HG03571 (cell line): ENCODE measurements around the gene MTHFD1L.

ENCODE experiments used
- ATAC-seq: cut with Tn5 transposase; IDR thresholded peaks from one replicate; pipeline ENCODE4 v1.9.1; 2021; ENCODE audit not compliant: unreplicated experiment

MTHFD1L gene

DNA sequence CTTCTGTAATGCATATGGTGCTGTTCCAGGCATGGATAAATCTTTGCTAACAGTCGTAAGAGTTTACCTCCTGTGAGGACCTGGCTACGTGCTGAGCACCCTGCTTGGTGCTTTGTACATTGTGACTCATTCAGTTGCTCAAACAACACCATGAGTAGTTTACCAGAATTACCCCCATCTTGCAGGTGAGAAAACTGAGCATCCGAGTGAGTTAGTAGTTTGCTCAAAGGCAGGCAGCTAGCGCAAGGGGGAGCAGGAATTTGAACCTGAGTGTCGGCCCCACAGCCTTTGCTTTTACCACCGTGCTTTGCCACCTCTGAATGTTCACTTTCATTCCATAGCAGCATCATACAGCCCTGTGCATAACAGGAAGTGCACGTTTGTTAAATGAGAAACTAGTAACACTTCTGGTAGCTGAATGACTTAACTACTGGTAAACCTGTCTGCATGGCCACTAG lies 121.9 kb downstream of the MTHFD1L start:
- ATAC-seq, result no peak

DNA sequence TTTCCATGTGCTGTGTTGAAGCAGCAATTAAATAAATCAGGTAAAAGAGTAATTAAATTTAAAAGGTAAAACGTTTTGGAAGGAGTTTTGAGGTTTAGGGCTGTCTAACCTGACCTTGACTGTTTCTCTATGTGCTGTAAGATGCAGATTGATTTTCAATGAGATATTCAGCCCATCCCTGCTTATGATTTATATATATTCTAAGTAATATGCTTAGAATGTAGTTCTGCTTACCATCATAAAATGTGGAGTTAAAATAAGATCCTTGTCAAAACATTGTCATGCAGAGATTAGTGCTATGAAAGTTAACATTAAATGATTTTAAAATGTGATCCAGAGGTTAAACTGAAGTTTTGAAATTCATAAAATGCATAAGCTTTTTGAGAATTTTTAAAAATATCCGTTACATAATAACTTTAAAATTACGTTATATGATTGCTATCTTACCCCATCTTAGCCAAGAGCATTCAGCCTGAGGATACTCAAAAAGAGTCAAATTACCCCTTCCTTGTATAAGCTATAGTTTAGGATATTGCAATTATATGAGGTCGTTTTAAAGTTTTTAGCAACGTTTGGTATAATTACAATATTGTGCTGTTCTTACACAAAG lies 122.5 kb downstream of the MTHFD1L start:
- ATAC-seq, result no peak

DNA sequence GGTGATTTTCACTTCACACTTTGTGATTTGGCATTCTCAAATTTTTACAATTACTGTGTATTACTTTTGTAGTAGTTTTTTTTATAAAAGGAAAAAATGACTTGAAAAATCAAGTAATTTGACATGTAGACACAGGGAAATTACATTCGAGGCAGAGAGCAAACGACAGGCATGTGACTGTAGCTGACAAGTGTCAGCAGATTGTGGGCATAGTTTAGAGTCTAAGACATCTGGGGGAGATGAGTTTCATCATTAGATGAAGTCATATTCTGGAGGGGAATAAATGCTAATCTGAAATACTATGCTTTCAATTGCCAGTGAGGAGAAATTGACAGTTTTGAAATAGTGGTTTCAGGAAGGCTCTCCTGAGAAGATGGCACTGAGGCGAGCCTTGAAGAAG lies 126.0 kb downstream of the MTHFD1L start:
- ATAC-seq, result no peak

DNA sequence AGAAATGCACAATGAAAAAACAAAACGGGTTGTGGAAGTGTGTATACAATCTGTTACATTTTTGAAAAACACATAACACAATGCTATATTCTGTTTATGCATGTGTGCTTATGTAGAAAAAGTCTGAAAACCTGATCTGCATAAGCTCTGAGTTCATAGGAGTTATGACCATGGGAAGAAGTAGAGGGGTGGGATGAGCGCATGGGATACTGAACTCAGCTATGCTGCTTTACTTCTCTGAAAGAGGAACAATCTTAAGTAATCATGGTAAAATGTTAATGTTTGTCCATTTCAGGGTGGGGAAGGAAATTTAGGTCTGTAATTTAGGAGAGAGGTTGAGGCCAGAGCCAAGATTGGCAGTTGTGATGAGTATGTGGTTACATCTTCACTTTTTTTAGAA lies 126.8 kb downstream of the MTHFD1L start:
- ATAC-seq, result no peak

DNA sequence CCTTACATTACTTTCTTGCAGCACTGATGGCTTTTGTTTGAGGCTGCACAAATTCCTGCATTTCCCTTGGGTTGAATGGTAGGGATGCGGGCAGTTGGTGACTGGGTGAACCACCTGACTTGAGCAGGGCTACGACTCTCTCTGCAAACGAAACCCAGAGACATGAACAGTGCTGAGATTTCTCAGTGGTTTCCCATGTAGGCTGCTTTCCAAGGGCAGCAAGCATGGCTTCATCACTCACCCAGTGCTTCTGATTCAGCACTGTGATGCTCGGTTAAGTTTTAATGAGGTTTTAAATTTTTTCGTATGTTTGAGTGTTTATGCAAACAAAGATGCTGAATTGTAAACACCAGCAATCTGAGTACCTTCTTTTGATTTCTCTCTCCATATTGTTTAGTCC lies 127.2 kb downstream of the MTHFD1L start:
- no peak for ATAC-seq

DNA sequence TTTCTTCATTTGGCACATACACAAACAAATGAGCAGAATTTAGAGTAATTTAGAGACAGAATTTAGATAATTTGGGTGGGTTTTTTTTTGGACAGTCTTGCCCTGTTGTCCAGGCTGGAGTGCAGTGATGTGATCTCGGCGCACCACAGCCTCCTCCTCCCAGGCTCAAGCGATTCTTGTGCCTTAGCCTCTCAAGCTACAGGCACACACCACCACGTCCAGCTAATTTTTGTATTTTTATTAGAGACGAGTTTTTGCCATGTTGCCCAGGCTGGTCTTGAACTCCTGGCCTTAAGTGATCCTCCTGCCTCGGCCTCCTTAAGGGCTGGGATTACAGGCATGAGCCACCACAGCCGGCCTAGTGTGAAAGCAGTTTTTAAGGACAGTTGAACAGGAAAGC lies 127.8 kb downstream of the MTHFD1L start:
- no peak for ATAC-seq

DNA sequence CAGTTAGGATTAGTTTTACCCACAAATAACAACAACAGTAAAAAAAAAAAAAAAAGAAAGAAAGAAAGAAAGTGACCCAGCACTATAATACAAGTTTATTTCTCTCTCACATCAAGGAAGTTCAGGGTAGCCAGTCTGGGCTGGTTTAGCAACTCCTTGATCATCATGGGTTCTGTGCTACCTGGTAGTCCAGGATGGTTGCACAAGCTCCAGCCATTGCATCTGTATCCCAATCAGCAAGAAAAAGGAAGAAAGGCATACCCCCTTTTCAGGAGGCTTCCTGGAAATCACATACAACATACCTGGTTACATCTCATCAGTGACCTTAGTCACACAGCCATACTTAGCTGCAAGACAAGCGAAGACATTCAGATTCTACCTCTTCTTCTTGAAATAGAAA lies 128.5 kb downstream of the MTHFD1L start:
- ATAC-seq, result no peak

DNA sequence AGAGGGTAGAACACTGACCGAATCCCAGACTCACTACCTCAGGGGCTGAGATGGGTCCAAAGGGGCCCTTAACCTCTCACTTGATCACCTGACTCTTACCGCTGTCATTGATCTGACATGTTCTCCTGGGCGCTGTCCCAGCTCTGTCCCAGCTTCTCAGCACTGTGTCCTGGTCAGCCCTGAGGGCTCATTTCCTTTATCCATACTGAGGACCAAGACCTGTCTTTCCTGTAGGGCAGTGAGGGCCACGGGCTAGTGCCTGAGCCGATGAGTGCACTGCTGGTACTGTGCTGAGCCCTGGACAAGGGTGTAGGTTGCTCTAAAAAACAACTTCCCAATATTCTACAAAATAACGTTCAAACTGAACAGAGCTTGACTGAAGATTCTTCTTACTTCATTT lies 131.5 kb downstream of the MTHFD1L start:
- no peak for ATAC-seq

DNA sequence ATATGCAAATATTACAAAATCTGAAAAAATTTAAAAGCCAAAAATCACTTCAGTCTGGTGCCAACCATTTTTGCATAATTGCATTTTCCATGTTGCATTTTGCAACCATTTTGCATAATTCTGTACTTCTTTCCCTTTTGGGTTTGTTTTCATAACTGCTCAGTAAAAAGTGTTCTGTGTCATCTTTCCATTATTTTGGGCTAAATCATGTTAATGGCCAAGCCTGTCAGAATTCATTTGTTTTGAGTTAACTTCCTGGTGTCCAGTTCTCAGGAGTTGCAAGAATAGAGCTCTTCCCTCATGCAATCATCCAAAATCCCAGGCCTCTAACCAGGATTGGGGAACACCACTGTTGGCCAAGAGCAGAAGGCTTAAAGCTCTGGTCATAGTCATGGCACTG lies 133.6 kb downstream of the MTHFD1L start:
- no peak for ATAC-seq

DNA sequence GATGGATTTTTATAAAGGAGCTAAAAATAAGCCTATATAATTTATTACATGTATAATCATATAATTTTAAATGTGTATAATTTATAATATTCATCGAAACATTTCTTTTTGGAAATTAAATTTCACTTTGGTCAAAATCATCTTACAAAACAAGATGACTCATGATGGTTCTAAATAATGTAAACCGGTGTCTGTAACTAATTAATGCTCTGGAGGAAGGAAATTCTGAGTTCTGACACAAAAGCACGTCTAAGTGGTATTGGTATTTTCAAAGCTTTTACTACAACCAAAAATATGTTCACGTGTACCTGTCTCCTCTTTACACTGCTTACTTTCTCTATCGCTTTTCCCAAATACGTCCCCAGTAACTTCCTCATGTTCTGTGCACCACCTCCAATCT lies 134.1 kb downstream of the MTHFD1L start:
- ATAC-seq, result no peak

DNA sequence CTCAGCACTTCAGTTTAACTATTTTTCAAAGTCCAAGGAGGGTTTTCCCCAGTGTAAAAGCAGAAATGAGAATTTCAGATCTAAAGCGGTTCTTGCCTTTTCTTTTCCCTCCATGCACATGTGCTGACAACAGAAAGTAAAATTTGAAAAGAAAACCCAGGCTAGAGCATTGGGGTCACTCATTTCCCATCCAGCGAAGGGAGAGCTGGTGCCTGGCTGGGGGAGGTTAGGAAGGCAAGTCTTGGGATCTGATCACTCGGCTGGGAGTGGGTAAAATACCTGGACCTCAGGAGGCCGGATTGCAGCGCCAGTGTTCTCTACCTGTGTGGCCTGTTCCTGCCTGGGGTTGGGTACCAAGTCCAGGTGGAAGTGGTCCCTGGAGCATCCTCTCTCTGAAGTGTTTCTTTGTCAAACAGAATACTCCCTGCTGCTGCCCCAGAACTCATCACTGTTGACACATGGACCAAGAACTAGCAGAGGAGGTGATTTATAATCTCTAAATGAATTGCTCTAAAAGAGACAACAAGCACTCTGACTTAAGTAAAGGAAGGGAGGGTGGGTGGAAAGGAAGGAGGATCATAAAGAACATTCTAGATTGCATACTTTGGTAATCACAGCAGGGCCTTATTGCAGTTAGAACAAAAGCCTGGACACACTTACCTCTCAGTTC lies 136.0 kb downstream of the MTHFD1L start:
- peak; percentile 58 for ATAC-seq

DNA sequence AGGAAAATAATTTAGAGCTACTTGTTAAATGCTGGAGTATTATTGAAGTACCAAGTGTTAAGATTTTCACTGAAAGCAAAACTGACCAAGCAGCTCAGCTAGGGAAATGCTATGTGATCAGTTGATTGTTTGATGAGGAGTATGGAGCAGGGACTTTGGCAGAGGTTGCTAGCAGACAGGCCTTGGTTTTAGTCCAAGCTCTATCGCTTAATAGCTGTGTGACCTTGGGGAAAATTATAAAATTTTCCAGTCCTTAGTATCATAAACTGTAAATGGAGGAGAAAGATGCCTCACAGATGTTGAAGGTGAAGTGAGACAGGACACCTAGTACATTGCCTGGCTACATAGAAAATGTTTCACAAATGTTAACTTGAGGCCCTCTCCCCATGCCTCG lies 136.6 kb downstream of the MTHFD1L start:
- ATAC-seq, result no peak

DNA sequence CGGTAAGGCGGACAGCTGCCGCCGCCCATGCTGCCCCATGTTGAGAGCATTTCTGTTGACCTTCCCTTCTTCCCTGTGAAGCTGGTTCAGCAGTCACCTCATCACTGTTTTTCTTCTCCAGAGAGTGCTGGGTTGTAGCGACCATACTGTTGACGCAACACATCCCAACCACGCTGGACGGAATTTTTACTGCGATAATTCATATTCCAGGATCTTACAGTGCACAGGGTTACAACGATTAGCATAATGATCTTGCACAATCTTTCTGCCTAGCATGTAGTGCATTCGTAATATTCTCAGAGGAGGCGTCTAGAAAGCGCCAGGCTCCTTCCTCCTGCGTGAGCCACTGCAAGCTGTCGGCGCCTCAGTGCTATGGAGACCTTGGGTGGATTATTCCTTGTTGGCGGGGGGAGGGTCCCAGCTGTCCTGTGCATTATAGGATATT lies 137.0 kb downstream of the MTHFD1L start:
- no peak for ATAC-seq

DNA sequence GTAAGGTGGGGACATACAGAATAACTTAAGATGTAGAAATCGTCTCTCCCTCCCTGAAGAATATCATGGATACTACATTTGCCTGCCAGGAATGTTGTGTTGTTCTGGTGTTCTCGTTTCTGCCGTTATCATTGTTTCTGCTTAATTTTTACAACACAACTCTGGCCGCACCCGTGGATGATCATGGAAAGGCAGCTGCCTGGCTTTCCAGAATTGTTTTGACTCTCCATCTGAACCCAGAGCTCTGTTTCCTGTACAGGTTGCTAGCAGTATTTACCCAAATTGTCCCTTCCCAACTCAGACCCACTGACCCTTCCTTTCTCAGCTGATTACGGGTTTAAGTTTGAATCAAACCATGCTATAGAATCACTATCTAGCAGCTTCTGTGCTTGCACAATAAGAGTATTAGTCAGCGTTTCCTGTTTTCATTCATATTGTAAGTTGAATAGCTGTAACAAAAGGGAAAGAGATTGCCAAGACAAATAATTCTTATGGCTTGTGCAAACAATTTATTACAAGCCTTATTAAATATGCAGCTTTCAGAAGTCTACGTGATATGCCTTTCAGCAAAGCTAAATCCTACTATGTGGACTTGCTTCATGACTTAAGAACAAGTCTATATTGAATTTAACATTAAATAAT lies 139.0 kb downstream of the MTHFD1L start:
- no peak for ATAC-seq

DNA sequence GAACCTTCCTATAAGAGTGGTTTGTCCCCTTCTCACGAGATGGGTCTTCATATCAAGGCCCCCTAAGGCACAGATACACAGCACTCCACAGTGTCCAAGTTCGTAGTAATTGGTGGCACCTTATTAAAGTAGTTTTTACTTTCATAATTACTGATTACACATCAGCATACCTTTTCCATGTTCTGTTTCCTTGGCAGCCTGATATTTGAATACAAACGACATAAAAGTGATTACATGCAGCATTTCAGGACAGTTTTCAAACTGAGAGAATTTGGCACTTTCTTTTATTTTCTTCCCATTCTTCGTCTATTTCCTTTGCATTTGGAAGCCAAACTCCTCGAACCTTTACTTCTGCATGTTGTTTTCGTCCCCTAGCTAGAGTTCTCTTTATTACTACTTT lies 139.7 kb downstream of the MTHFD1L start:
- no peak for ATAC-seq

DNA sequence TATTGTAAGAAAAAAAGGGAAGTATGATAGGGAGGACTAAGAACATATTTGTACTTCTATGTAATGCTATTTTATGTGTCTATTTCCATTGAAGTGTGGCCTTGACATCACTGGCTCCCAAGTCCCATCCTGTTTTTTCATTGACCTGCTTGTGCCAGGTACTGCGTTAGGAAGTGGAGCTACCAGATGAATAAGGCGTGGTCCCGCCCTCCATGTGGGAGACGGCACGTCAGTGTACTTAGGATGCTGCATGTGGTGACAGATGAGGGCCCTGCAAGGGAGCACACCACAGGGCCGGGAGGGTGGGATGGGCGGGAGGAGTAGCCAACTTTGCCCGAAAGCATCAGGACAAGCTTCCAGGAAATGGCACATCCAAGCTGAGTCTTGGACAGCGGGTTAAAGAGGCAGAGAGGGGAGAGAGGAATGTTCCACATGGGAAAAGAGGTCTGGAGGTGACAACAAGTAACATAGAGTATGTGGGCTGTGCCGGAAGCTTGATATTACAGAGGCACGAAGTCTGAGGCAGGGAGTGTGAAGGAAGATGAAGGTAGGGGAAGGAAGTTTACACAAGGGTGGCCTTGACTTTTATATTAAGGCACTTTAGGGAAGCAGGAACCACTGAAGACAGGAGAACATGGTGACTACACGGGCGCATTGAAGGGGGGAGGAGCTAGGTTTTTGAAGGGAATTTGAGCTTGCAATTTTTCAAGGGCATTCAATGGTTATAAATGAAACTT lies 140.6 kb downstream of the MTHFD1L start:
- ATAC-seq, result no peak

DNA sequence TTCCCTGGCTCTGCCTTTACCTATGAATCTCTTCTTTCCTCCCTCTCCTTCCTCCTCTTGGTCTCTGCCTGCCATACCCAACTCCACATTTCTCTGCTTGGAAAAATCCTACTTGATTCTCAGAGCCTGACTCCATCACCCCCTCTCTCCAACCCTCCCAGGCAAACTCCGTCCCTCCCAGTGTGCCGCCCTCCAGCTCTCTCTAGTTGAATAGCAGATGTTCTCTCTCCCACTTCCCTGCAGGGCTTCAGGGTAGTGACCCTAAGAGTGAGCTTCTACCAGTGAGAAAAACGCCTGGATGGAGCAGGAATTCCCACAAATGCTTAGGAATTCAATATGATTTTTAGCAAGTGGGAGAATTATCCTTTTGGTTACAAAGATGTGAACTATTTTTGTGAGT lies 141.6 kb downstream of the MTHFD1L start:
- ATAC-seq, result no peak

DNA sequence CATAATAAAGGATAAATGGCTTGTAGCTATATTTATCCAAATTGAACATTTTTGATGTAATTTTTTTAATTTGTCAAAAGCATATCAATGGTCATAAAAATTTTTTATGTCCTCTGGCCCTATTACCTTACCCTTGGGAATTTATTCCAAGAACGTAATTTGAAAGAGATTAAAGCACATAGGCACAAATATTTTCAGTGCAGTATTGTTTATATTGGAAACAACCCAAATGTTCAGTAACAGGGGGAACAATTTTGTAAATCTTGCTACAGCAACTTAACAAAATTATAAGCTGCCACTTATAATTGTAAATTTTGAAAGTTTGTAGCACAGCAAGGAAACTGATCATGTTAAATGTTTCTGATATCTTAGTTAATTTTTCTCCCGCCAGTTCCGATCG lies 142.4 kb downstream of the MTHFD1L start:
- ATAC-seq, result no peak

DNA sequence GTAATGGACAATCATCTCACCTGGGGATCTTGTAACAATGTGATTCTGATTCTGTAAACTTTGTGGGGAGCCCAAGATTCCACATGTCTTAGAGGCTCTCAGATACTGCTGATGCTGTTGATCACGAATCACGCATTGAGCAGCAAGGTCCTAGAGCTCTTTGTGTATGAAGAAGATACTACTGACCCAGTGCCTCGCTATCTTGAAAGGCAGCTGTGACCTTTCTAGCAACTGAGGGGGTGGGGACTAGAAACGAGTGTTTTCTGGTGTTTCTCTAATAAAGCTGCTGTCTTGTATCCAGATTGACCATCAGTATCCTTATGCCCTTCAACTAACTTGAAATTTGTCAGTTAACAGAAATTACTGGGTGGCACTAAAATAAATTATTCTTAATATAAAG lies 142.9 kb downstream of the MTHFD1L start:
- no peak for ATAC-seq

DNA sequence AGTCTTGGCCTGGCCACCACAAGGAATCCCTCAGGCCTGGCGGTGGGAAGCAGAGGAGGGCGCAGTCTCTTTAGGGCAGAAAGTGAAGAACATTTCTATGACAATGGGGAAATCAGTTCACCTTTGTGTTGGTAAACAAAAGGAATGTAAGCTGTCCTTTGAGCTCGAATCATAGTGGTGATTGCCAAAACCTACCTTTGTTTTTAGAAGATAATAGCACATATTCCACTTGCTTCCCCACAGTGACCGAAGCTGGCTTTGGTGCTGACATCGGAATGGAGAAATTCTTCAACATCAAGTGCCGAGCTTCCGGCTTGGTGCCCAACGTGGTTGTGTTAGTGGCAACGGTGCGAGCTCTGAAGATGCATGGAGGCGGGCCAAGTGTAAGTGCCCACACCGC lies 144.1 kb downstream of the MTHFD1L start:
- ATAC-seq, result no peak

DNA sequence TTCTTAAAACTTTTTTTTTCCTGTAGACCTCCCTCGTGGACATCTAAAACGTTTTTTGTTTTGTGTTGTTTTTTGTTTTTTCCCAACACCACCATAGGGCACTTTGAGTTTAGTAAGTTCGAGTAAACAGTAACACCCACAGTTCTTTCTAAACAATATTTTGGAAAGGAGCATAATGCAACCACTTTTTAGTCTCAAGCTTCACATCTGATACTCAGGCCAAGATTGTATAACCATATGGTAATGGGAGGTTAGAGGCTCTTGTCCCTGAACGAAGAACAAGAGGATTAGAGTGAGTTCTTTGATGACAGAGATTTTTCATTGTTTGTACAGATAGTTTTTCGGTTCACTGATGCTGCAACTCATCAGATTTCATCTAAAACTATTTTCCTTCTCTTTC lies 144.6 kb downstream of the MTHFD1L start:
- no peak for ATAC-seq
